SK-N-MC (cell line): Measurements from ENCODE around the gene VAV2.

Experiments
- EZH2 ChIP-seq: fragments of 200-600 bp; sonication (generic); IDR thresholded peaks from one replicate; pipeline ENCODE4 v1.6.1; 2017; ENCODE audit warnings: antibody characterized with exemption
- POLR2AphosphoS5 ChIP-seq: IDR thresholded peaks from 2 replicates; pipeline ENCODE4 v1.6.1; 2012; ENCODE audit warnings: mild to moderate bottlenecking, low read depth, low read length, borderline replicate concordance

DNA sequence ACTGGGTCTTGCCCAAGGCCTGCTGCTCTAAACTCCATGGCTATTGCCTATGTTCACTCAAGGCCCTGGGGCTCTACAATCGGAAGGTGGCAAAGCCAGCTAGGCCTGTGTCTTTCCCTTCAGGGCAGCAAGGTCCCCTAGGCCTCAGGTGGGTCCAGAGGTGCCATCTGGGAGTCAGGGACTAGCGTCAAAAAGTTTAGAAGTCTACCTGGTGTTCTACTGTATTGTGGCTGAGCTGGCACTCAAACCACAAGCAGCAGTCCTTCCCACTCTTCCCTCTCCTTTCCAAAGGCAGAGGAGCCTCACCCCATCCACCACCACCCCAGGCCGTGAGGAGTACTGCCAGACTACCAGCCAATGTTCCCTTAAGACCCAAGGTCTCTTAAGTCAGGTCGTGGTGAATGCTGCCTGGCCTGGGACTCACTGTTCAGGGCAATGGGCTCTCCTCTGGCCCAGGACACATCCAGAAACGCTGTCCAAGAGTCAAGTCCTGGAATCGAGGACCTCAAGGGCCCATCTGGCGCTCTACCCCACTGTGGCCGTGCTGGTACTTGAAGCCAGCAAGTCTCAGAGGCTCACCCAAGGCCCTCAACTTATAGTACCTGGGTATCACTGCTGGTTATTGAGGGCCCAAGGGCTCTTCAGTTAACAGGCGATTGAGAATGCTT is 241.0 kb downstream of the VAV2 start:
- TF ChIP-seq EZH2 (no peak), POLR2AphosphoS5 (no peak)
